GM18505 (cell line): Measurements from ENCODE around the gene GPRIN3.
A peak's percentile ranks its signal among the peaks of the same experiment; 100 is the strongest.
"Not testable (repeated sequence)": the region's sequence is repeated elsewhere in the genome, so short reads cannot be mapped to it uniquely, and the experiment has no call there.

ENCODE experiments used
- ATAC-seq: cut with Tn5 transposase; IDR thresholded peaks from one replicate; pipeline ENCODE4 v1.9.1; 2021; ENCODE audit not compliant: unreplicated experiment
- POLR2A ChIP-seq: IDR thresholded peaks from 4 replicates; pipeline ENCODE4 v1.6.1; 2011; ENCODE audit warnings: borderline replicate concordance; ENCODE audit not compliant: insufficient read depth, insufficient read length; ENCODE audit errors: extremely low read depth

Gene GPRIN3

GRCh38 chr4:89331686-89332544 lies 24.3 kb upstream of the GPRIN3 start:
- no peak for ATAC-seq
- TF ChIP-seq POLR2A: no peak

- ATAC-seq: no peak
- TF ChIP-seq POLR2A: no peak
These were observed 23.6 kb upstream of the GPRIN3 start for GRCh38 chr4:89331197-89331596.

DNA sequence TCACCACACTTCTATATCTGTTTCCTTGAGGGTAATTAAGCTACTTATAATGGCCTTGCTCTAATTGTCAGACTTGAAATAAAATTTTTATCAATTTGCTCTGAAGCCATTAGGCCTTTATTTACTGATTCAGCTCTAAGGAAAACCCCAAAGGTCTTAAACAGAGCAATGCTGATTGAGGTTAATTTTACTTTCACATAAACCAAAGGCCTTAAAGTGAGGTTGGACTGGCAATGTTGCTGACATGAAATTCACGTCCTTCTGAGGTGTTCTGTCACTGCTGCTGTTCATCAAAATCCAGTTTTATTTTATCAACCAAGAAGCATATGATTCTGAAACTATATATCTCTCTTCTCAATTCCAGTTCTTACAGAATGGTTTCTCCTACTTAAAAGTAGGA lies 21.7 kb upstream of the GPRIN3 start:
- no peak for TF ChIP-seq POLR2A
- ATAC-seq: no peak

DNA sequence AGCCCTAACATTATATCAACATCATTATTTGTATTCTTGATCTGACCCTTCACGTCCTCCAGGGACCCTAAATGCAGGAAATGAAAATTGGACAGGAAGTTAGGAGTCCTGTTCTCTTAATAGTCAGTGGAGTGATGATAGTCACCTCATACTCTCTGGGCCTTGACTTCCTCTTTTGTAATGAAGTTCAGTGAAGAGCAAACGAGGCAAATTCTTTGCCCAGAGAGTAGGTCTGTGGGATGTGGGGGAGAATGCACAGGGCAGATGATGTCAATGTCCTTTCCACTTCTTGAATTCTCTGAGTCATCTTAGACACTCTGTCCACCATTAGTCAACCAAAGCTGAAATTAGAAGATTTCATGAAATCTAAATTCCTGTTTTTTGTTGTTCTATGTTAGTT lies 17.1 kb upstream of the GPRIN3 start:
- ATAC-seq: peak; percentile 97
- no peak for TF ChIP-seq POLR2A

GRCh38 chr4:89322671-89323070 lies 15.1 kb upstream of the GPRIN3 start:
- ATAC-seq: no peak
- TF ChIP-seq POLR2A: no peak

GRCh38 chr4:89319756-89320155 lies 12.2 kb upstream of the GPRIN3 start:
- no peak for TF ChIP-seq POLR2A
- ATAC-seq: no peak

GRCh38 chr4:89316931-89317366 lies 9.3 kb upstream of the GPRIN3 start:
- no peak for TF ChIP-seq POLR2A
- ATAC-seq: no peak

DNA sequence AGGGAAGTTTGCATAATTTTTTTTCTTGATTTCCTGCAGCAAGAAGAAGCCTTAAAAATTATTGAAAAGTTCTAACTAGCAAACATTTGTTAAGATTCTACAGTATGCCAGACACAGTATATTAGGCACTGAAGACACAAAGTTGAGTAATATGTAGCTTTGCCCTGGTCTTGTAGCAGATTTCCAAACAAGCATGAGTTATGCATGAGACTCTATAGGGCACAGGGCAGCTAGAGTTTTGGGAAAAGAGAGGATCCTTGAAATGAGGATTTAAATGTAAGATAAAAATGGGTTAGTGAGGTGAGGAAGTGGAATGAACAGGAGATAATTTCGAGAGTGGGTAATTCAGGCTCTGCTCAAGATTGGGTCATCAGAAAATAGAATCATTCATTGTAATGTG lies 8.6 kb upstream of the GPRIN3 start:
- no peak for ATAC-seq
- no peak for TF ChIP-seq POLR2A

DNA sequence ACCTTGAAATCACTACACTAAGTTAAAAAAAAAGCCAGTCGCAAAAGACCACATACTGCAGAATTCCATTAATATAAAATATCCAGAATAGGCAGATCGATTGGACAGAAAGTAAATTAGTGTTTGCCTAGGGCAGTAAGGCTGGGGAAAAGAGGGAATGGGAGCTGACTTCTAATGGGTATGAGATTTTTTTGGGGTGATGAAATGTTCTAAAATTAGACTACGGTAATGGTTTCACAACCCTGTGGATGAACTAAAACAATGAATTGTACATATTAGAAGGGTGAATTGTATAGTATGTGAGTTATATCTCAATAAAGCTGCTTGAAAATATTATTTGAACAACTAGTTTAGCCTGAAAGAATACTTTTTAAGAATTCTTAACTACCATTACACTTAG lies 6.7 kb upstream of the GPRIN3 start:
- TF ChIP-seq POLR2A: no peak
- ATAC-seq: no peak

DNA sequence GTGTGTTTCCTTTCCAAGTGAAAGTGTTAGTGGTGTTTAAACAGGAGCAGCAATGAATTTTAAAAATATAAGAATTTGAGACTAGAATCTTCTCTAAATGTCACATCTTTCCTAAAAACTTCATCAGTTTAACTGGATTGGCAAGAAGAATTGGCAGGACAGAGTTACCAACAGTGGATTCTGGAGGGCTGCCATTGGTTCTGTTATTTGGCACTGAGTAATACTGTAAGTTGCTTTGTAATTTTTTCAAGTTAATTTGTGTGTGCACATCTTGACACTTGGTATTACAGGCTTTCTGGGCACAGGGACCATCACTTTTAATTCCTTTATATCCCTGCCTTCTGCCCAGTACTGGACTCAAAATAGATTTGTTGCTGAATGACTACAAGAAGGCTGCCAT lies 4.5 kb upstream of the GPRIN3 start:
- TF ChIP-seq POLR2A: no peak
- ATAC-seq: no peak

GRCh38 chr4:89311433-89311832 lies 3.8 kb upstream of the GPRIN3 start:
- ATAC-seq: no peak
- TF ChIP-seq POLR2A: no peak

DNA sequence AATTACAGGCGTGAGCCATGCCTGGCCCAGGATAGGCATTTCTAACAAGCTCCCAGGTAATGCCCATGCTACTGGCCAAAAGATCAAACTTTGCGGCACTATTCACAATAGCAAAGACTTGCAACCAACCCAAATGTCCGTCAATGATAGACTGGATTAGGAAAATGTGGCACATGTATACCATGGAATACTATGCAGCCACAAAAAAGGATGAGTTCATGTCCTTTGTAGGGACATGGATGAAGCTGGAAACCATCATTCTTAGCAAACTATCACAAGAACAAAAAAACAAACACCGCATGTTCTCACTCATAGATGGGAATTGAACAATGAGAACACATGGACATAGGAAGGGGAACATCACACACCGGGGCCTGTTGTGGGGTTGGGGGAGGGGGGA lies 1.6 kb upstream of the GPRIN3 start:
- ATAC-seq: not testable (repeated sequence)

GRCh38 chr4:89308161-89308500 lies 531 bp upstream of the GPRIN3 start:
- ATAC-seq: no peak
- no peak for TF ChIP-seq POLR2A

DNA sequence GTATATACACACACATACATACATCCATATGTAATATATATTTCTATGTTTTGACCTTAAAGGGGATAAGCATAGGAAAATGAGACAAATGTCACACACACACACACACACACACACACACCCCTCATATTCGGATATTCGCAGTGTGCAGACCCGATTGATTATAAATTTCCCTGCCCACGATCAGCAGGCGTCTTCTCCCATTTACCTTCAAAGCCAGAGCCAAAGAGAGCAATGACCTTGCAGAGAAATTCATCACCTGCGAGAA lies 488 bp downstream of the GPRIN3 start:
- ATAC-seq: no peak
- TF ChIP-seq POLR2A: no peak
